ENCODE data around the gene ADPRH. TPM values are rescaled to one million over a fixed set of nuclear protein-coding genes. Genes with fewer than 3 reads are reported as not detected.

ADPRH gene
- total RNA-seq, 1 donor = 7.2 TPM

- Histone ChIP-seq H3K36me3 (ENCODE audit: insufficient read depth, low read length) (no peaks in the 10 kb centered on the region), H3K4me1 (ENCODE audit: insufficient read depth, low read length) (peaks cover 12% of the 10 kb centered on the region), H3K4me2 (ENCODE audit: insufficient read depth, low read length) (peak overlapping the region; percentile 73), H3K27me3 (ENCODE audit: insufficient read depth, low read length) (no peaks in the 10 kb centered on the region), H3K79me2 (ENCODE audit: insufficient read depth, low read length) (no peaks in the 10 kb centered on the region), H3K9me3 (ENCODE audit: low read depth, low read length) (no peaks in the 10 kb centered on the region), H3K4me3 (ENCODE audit: insufficient read depth, low read length) (peak overlapping the region; percentile 49), H2AFZ (ENCODE audit: low read length) (peak overlapping the region; percentile 83), H3K27ac (ENCODE audit: low read depth, low read length) (no peak overlapping the region), H4K20me1 (ENCODE audit: insufficient read depth, low read length) (no peaks in the 10 kb centered on the region)
- no peak for DNase-seq (ENCODE audit: insufficient read length, low spot score, missing footprints)
- TF ChIP-seq CTCF (IDR thresholded peaks at IDR 0.05; ENCODE audit: extremely low read depth, low read depth, low read length) = no peak
These were observed 16.5 kb downstream of the ADPRH start for GRCh38 chr3:119595639-119596334.

- H3K27me3 ChIP-seq (ENCODE audit: insufficient read depth, low read length) = no peaks in the 10 kb centered on the region
- H3K4me3 ChIP-seq (ENCODE audit: insufficient read depth, low read length) = no peak overlapping the region
- no peaks in the 10 kb centered on the region for H4K20me1 ChIP-seq (ENCODE audit: insufficient read depth, low read length)
- no peak for TF ChIP-seq CTCF (IDR thresholded peaks at IDR 0.05; ENCODE audit: extremely low read depth, low read depth, low read length)
- H3K79me2 ChIP-seq (ENCODE audit: insufficient read depth, low read length) = no peaks in the 10 kb centered on the region
- no peak for DNase-seq (ENCODE audit: insufficient read length, low spot score, missing footprints)
- peaks cover 12% of the 10 kb centered on the region for H3K4me1 ChIP-seq (ENCODE audit: insufficient read depth, low read length)
- peak overlapping the region; percentile 73 for H3K4me2 ChIP-seq (ENCODE audit: insufficient read depth, low read length)
- peak overlapping the region; percentile 83 for H2AFZ ChIP-seq (ENCODE audit: low read length)
- no peaks in the 10 kb centered on the region for H3K36me3 ChIP-seq (ENCODE audit: insufficient read depth, low read length)
- no peaks in the 10 kb centered on the region for H3K9me3 ChIP-seq (ENCODE audit: low read depth, low read length)
- H3K27ac ChIP-seq (ENCODE audit: low read depth, low read length) = no peak overlapping the region
These were observed 17.1 kb downstream of the ADPRH start for GRCh38 chr3:119596398-119596797.

GRCh38 chr3:119597548-119598288 lies 18.4 kb downstream of the ADPRH start, which contains the start of gene PLA1A:
TSS of gene PLA1A (plus strand) at chr3:119597885. CDS start at chr3:119597914, 29 bp downstream.
- H2AFZ ChIP-seq (ENCODE audit: low read length) = peak within 1 kb of the TSS; percentile 70
- no peaks in the 10 kb centered on the region for H3K9me3 ChIP-seq (ENCODE audit: low read depth, low read length)
- H3K79me2 ChIP-seq (ENCODE audit: insufficient read depth, low read length) = no peaks in the 10 kb centered on the region
- H3K4me1 ChIP-seq (ENCODE audit: insufficient read depth, low read length) = peaks cover 12% of the 10 kb centered on the region
- TF ChIP-seq CTCF (IDR thresholded peaks at IDR 0.05; ENCODE audit: extremely low read depth, low read depth, low read length) = no peak
- H4K20me1 ChIP-seq (ENCODE audit: insufficient read depth, low read length) = no peaks in the 10 kb centered on the region
- no peaks in the 10 kb centered on the region for H3K27me3 ChIP-seq (ENCODE audit: insufficient read depth, low read length)
- no peak within 1 kb of the TSS for H3K4me2 ChIP-seq (ENCODE audit: insufficient read depth, low read length)
- DNase-seq (ENCODE audit: insufficient read length, low spot score, missing footprints) = no peak
- no peaks in the 10 kb centered on the region for H3K36me3 ChIP-seq (ENCODE audit: insufficient read depth, low read length)
- no peak within 1 kb of the TSS for H3K4me3 ChIP-seq (ENCODE audit: insufficient read depth, low read length)
- H3K27ac ChIP-seq (ENCODE audit: low read depth, low read length) = no peak within 1 kb of the TSS
